ENCODE measurements around the gene BEST4. TPM values are rescaled to one million over a fixed set of nuclear protein-coding genes. Genes with fewer than 3 reads are reported as not detected.
"Not testable (repeated sequence)": the region's sequence is repeated elsewhere in the genome, so short reads cannot be mapped to it uniquely, and the experiment has no call there.

BEST4 gene
- total and polyA plus RNA-seq, 7 donors = 0.33 to 37.1 (median 6.0) TPM; not detected in 2

GRCh38 chr1:44798481-44799365, 10.8 kb upstream of the BEST4 start:
- Histone ChIP-seq H3K27me3 (no peaks in the 10 kb centered on the region), H3K36me3 (peaks cover 0 to 14% (median under 1%) of the 10 kb centered on the region in 4 donors), H3K4me1 (peaks cover 5 to 40% (median 19%) of the 10 kb centered on the region in 4 donors), H3K27ac (peak overlapping the region; percentile 90 to 95 (median 92)), H3K4me3 (no peak overlapping the region), H3K9me3 (no peaks in the 10 kb centered on the region)
- WGBS, 2 donors = 83 to 89% methylated on average over 10 of the region's 10 CpGs
- intact Hi-C loops (cut with DNase I) = no loop called here
- TF ChIP-seq, protein P1, sequence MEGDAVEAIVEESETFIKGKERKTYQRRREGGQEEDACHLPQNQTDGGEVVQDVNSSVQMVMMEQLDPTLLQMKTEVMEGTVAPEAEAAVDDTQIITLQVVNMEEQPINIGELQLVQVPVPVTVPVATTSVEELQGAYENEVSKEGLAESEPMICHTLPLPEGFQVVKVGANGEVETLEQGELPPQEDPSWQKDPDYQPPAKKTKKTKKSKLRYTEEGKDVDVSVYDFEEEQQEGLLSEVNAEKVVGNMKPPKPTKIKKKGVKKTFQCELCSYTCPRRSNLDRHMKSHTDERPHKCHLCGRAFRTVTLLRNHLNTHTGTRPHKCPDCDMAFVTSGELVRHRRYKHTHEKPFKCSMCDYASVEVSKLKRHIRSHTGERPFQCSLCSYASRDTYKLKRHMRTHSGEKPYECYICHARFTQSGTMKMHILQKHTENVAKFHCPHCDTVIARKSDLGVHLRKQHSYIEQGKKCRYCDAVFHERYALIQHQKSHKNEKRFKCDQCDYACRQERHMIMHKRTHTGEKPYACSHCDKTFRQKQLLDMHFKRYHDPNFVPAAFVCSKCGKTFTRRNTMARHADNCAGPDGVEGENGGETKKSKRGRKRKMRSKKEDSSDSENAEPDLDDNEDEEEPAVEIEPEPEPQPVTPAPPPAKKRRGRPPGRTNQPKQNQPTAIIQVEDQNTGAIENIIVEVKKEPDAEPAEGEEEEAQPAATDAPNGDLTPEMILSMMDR (IDR thresholded peaks at IDR 0.05) = no peak
- TF ChIP-seq POLR2AphosphoS5 (IDR thresholded peaks at IDR 0.05) (no peak), EP300 (IDR thresholded peaks at IDR 0.05) (no peak), POLR2A (IDR thresholded peaks at IDR 0.05) (no peak)
- DNase-seq = peak; percentile 68

- H3K4me3 ChIP-seq; intact Hi-C loops (cut with DNase I); H3K36me3 ChIP-seq; H3K9me3 ChIP-seq; H3K27me3 ChIP-seq: not testable (repeated sequence)
- Histone ChIP-seq H3K4me1 (peaks cover 5 to 32% (median 19%) of the 10 kb centered on the region in 4 donors), H3K27ac (peak overlapping the region in 1 of 4 donors; percentile 95)
- WGBS, 2 donors = 76 to 85% methylated on average over 8 of the region's 8 CpGs
- peak; percentile 32 for DNase-seq
These were observed 9.9 kb upstream of the BEST4 start for GRCh38 chr1:44797886-44798285.

DNA sequence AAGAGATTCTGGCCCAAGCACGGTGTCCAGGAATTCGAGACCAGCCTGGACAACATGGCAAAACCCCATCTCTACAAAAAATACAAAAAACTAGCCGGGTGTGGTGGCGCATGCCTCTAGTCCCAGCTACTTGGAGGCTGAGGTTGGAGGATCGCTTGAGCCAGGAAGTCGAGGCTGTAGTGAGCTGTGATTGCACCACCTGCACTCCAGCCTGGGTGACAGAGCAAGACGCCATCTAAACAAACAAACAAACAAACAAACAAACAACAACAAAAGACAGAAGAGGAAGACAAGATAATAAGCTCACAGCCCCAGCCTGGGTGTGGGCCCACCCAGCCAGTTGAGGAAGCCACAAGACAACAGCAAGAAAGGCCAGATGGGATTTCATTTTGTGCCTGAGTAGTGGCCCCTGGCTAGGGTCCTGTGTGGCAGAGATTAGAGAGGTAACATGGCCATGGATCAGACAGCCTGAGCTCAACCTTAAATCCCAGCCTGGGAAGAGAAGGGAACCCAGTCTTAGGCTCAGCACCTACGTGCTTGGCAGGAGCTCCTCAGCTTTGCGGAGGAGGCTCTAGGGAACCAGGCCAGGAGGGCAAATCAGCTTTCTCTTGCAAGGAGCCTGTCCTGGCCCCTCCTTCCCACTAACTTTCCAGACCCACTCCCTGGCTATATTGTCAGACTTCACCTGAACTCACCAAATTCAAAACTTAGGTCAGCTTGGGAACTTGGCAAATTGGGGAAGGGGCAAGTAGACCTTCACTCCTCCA, 4.9 kb upstream of the BEST4 start:
- WGBS, 2 donors = 88 to 93% methylated on average over 9 of the region's 9 CpGs
- Histone ChIP-seq H3K36me3 (no peaks in the 10 kb centered on the region), H3K4me3 (no peak overlapping the region), H3K27me3 (no peaks in the 10 kb centered on the region), H3K9me3 (no peaks in the 10 kb centered on the region), H3K27ac (no peak overlapping the region), H3K4me1 (no peaks in the 10 kb centered on the region)
- TF ChIP-seq POLR2AphosphoS5 (IDR thresholded peaks at IDR 0.05) (no peak), EP300 (IDR thresholded peaks at IDR 0.05) (no peak), POLR2A (IDR thresholded peaks at IDR 0.05) (no peak)
- TF ChIP-seq, protein P1 (IDR thresholded peaks at IDR 0.05) = no peak
- intact Hi-C loops (cut with DNase I) = loop anchor here (5.0 kb wide), 1 partner anchor 44 kb away; no protein-coding TSS in a partner anchor
- DNase-seq = peak; percentile 49

DNA sequence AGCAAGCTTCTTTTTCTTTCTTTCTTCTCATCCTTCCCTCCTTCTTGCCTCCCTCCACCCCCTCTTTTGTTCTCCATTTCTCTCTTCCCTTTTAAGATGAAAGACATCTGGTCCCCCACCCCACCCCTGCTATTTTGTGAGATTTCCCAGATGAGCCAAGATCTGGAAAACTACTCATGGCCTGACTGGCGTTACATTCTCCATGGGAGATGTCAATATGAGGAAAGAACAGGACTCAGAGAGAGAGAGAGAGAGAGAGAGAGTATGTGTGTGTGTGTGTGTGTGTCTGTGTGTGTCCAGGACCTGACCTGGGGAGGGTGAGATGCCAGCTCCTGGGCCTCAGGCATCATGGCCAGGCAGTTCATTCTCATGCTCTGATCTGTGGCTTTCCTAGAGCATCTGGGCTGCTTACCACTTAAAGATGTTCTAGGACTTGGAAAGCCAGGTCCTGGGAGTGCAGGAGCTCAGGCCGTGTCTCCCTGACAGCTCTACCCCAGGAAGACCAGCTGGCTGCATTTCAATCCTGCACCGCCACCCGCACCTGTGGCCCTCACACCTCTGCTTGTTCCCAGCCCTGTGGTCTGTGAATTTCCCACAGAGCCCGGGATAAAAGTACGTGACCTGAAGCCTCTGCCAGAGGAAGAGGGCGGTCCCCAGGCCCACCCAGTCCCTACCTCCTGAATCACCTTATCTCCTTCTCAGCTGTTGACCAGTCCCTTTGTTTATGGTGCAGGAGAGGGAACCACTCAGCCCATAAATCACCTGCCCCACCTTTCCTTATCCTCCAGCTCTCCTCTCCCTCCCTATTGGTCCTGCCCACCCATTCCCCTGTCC, 3.2 kb upstream of the BEST4 start:
- 23 to 59% methylated on average over 7 of the region's 7 CpGs for WGBS, 2 donors
- H3K4me3 ChIP-seq = no peak overlapping the region
- no peaks in the 10 kb centered on the region for H3K9me3 ChIP-seq
- no peaks in the 10 kb centered on the region for H3K36me3 ChIP-seq
- H3K27ac ChIP-seq = peak overlapping the region in 1 of 4 donors; percentile 18
- peaks cover 0 to 7% (median 3%) of the 10 kb centered on the region in 4 donors for H3K4me1 ChIP-seq
- no peaks in the 10 kb centered on the region for H3K27me3 ChIP-seq
- intact Hi-C loops (cut with DNase I) = loop anchor here (5.0 kb wide), 1 partner anchor 46 kb away; no protein-coding TSS in a partner anchor
- no peak for DNase-seq
- TF ChIP-seq, protein P1 (IDR thresholded peaks at IDR 0.05) = no peak
- TF ChIP-seq POLR2AphosphoS5 (IDR thresholded peaks at IDR 0.05) (no peak), POLR2A (IDR thresholded peaks at IDR 0.05) (no peak), EP300 (IDR thresholded peaks at IDR 0.05) (no peak)
